A673 (cell line): ENCODE data around the gene NDUFB6. TPM values are rescaled to one million over a fixed set of nuclear protein-coding genes. Genes with fewer than 3 reads are reported as not detected.

Experiments used
- BruUV-seq: library from RNA; stranded (reverse); fragments of 400-500 nt; replicated peaks from 2 replicates; lab custom pipeline; 2021; lab: Mats Ljungman, UMichigan
- CTCF ChIA-PET: fragments of 300-600 bp; sonication (Branson Sonifier 250); formaldehyde crosslinking; loops from one replicate; lab custom pipeline; 2022; ENCODE audit warnings: antibody characterized with exemption; lab: Charles Lee
- POLR2A ChIA-PET: fragments of 300-600 bp; sonication (Branson Sonifier 250); formaldehyde crosslinking; loops from one replicate; lab custom pipeline; 2022; ENCODE audit warnings: antibody characterized with exemption; ENCODE audit not compliant: low non-redundant PET; lab: Charles Lee
- DNase-seq: peaks from one replicate; pipeline ENCODE4 v3.0.0-alpha.2; 2015; ENCODE audit warnings: low spot score
- H3K27ac ChIP-seq: fragments of 200-600 bp; sonication (generic); 2 replicates; pipeline ENCODE4 v1.5.1; 2016; ENCODE audit warnings: mixed run types, low read depth, mild to moderate bottlenecking, mixed read lengths, antibody characterized with exemption, low read length; ENCODE audit not compliant: poor library complexity, severe bottlenecking
- H3K27me3 ChIP-seq: fragments of 200-600 bp; sonication (generic); replicated peaks from 2 replicates; pipeline ENCODE4 v1.6.1; 2017; ENCODE audit warnings: mixed run types, low read depth, mild to moderate bottlenecking, mixed read lengths, antibody characterized with exemption, low read length; ENCODE audit not compliant: insufficient read depth, poor library complexity
- H3K36me3 ChIP-seq: fragments of 200-600 bp; sonication (generic); 2 replicates; pipeline ENCODE4 v1.6.1; 2016; ENCODE audit warnings: mixed run types, mild to moderate bottlenecking, mixed read lengths, antibody characterized with exemption, low read length; ENCODE audit not compliant: insufficient read depth, poor library complexity, severe bottlenecking
- H3K4me1 ChIP-seq: fragments of 200-600 bp; sonication (generic); 2 replicates; pipeline ENCODE4 v1.6.1; 2017; ENCODE audit warnings: mixed run types, mild to moderate bottlenecking, mixed read lengths, antibody characterized with exemption, low read length; ENCODE audit not compliant: insufficient read depth, poor library complexity, severe bottlenecking
- H3K4me3 ChIP-seq: fragments of 200-600 bp; sonication (generic); 2 replicates; pipeline ENCODE4 v1.5.1; 2016; ENCODE audit warnings: low read depth, mixed run types, mild to moderate bottlenecking, mixed read lengths, low read length; ENCODE audit not compliant: poor library complexity, severe bottlenecking
- H3K9me3 ChIP-seq: fragments of 200-600 bp; sonication (generic); 2 replicates; pipeline ENCODE4 v1.6.1; 2016; ENCODE audit warnings: mixed run types, low read depth, mild to moderate bottlenecking, mixed read lengths, antibody characterized with exemption, low read length; ENCODE audit not compliant: poor library complexity, severe bottlenecking
- EZH2 ChIP-seq: fragments of 200-600 bp; sonication (generic); IDR thresholded peaks from 2 replicates; pipeline ENCODE4 v1.6.1; 2017; ENCODE audit warnings: borderline replicate concordance, low read depth, mild to moderate bottlenecking, mixed read lengths, antibody characterized with exemption, low read length; ENCODE audit not compliant: poor library complexity, severe bottlenecking
- intact Hi-C: fragments of 100-400 bp; cut with micrococcal nuclease; formaldehyde crosslinking; loops from one replicate; pipeline ENCODE4 v1.10.0; 2022; ENCODE audit not compliant: unreplicated experiment
- total RNA-seq: library from RNA; stranded (reverse); gene quantifications from 2 replicates; pipeline ENCODE4 v1.2.3, GENCODE V29; 2021
- TF ChIP-seq, protein P1 (sequence below): fragments of 300-800, 200-600 bp; sonication (generic); conservative IDR thresholded peaks from 2 replicates; pipeline ENCODE4 v1.5.1; 2017; ENCODE audit warnings: low read depth, mild to moderate bottlenecking, antibody characterized with exemption, low read length, moderate library complexity, mixed read lengths

Gene NDUFB6
- total RNA-seq, 1 experiment from 2014 or later = 82.6 TPM

GRCh38 chr9:32545884-32546283, 27.1 kb downstream of the NDUFB6 start:
- no peak for TF ChIP-seq EZH2
- TF ChIP-seq, protein P1, sequence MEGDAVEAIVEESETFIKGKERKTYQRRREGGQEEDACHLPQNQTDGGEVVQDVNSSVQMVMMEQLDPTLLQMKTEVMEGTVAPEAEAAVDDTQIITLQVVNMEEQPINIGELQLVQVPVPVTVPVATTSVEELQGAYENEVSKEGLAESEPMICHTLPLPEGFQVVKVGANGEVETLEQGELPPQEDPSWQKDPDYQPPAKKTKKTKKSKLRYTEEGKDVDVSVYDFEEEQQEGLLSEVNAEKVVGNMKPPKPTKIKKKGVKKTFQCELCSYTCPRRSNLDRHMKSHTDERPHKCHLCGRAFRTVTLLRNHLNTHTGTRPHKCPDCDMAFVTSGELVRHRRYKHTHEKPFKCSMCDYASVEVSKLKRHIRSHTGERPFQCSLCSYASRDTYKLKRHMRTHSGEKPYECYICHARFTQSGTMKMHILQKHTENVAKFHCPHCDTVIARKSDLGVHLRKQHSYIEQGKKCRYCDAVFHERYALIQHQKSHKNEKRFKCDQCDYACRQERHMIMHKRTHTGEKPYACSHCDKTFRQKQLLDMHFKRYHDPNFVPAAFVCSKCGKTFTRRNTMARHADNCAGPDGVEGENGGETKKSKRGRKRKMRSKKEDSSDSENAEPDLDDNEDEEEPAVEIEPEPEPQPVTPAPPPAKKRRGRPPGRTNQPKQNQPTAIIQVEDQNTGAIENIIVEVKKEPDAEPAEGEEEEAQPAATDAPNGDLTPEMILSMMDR = no peak
- Histone ChIP-seq H3K27ac (no peak overlapping the region), H3K9me3 (no peaks in the 10 kb centered on the region), H3K4me1 (peaks cover 5% of the 10 kb centered on the region), H3K4me3 (no peak overlapping the region), H3K36me3 (peaks cover 18% of the 10 kb centered on the region), H3K27me3 (no peaks in the 10 kb centered on the region)
- DNase-seq = no peak
- no TSS peak for BruUV-seq
- ChIA-PET POLR2A (no interaction called here), CTCF (no interaction called here)
- intact Hi-C loops = no loop called here

- H3K9me3 ChIP-seq = no peaks in the 10 kb centered on the region
- no peak for DNase-seq
- H3K4me3 ChIP-seq = no peak overlapping the region
- no TSS peak for BruUV-seq
- no peaks in the 10 kb centered on the region for H3K4me1 ChIP-seq
- ChIA-PET CTCF (no interaction called here), POLR2A (no interaction called here)
- no peaks in the 10 kb centered on the region for H3K27me3 ChIP-seq
- TF ChIP-seq, protein P1 = no peak
- no peak for TF ChIP-seq EZH2
- peaks cover 25% of the 10 kb centered on the region for H3K36me3 ChIP-seq
- H3K27ac ChIP-seq = peak overlapping the region; percentile 45
- intact Hi-C loops = no loop called here
Observed at GRCh38 chr9:32543047-32543446, 29.9 kb downstream of the NDUFB6 start.

DNA sequence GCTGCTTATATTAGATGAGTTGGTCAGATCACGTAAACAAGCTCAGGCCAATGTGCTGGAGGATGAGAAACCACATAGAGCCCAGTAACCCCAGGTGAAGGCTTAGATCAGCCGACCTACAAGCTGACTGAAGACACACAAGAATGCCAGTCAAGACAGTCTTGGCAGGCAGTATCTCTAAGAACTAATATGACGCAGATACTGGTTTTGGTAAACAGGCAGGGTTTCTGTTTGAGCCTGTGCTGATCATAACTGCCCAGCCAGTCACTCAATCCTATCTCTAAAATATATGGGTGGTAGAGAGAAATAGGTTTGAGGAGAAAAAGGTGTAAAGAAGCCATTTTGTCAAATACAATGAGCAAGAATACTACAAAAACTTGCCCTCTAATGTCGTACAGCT, 39.1 kb downstream of the NDUFB6 start:
- POLR2A ChIA-PET = no interaction called here
- intact Hi-C loops = no loop called here
- CTCF ChIA-PET = interaction anchor here (0.6 kb wide), 1 partner anchor 55 kb away, joined by 3 read pairs; no protein-coding TSS in a partner anchor
- Histone ChIP-seq H3K9me3 (no peaks in the 10 kb centered on the region), H3K4me3 (no peak overlapping the region), H3K27ac (no peak overlapping the region), H3K4me1 (no peaks in the 10 kb centered on the region), H3K36me3 (no peaks in the 10 kb centered on the region), H3K27me3 (no peaks in the 10 kb centered on the region)
- no TSS peak for BruUV-seq
- no peak for DNase-seq
- TF ChIP-seq EZH2 = no peak
- TF ChIP-seq, protein P1 = no peak
